Coronary artery (tissue), 2 donors: Measurements from ENCODE around the gene BRD3OS.

Experiments used
- DNase-seq: peaks from one replicate; pipeline ENCODE4 v3.0.0-alpha.2; 2017; ENCODE audit warnings: low spot score
- H3K27ac ChIP-seq, 2 donors: fragments of 200-600 bp; sonication (generic); one replicate each; pipeline ENCODE4 v1.5.1; 2016 to 2019
- H3K4me3 ChIP-seq: fragments of 200-600 bp; sonication (generic); 2 replicates; pipeline ENCODE4 v1.5.1; 2016; ENCODE audit warnings: mild to moderate bottlenecking, moderate library complexity
- TF ChIP-seq, protein P1 (sequence below): fragments of 200-600 bp; sonication (generic); IDR thresholded peaks from one replicate; pipeline ENCODE4 v1.5.1; 2019; ENCODE audit warnings: antibody characterized with exemption

BRD3OS gene

DNA sequence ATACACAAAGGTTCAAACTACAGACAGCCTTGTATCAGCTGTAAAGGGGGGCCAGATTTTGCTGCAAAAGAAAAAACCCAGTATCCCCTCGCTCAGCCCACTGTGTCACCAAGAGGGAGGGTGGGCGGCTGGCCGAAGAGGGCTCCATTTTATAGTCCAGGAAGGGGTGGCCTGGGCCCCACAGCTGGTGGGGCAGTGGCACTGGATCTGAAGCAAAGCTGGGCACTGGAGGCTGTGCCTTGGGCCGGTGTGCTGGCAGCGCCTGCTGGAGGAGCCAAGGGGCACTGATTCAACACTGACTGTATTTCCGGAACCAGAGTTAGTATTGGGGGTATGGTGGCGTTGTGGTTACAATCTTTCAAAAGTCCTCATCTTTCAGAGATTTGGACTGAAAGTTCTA lies 33.4 kb downstream of the BRD3OS start:
- no peak for DNase-seq
- Histone ChIP-seq H3K4me3 (no peak overlapping the region), H3K27ac (no peak overlapping the region)
- TF ChIP-seq, protein P1, sequence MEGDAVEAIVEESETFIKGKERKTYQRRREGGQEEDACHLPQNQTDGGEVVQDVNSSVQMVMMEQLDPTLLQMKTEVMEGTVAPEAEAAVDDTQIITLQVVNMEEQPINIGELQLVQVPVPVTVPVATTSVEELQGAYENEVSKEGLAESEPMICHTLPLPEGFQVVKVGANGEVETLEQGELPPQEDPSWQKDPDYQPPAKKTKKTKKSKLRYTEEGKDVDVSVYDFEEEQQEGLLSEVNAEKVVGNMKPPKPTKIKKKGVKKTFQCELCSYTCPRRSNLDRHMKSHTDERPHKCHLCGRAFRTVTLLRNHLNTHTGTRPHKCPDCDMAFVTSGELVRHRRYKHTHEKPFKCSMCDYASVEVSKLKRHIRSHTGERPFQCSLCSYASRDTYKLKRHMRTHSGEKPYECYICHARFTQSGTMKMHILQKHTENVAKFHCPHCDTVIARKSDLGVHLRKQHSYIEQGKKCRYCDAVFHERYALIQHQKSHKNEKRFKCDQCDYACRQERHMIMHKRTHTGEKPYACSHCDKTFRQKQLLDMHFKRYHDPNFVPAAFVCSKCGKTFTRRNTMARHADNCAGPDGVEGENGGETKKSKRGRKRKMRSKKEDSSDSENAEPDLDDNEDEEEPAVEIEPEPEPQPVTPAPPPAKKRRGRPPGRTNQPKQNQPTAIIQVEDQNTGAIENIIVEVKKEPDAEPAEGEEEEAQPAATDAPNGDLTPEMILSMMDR: no peak

GRCh38 chr9:134059188-134059641 lies 33.9 kb downstream of the BRD3OS start:
- Histone ChIP-seq H3K4me3 (no peak overlapping the region), H3K27ac (no peak overlapping the region)
- TF ChIP-seq, protein P1: no peak
- no peak for DNase-seq

DNA sequence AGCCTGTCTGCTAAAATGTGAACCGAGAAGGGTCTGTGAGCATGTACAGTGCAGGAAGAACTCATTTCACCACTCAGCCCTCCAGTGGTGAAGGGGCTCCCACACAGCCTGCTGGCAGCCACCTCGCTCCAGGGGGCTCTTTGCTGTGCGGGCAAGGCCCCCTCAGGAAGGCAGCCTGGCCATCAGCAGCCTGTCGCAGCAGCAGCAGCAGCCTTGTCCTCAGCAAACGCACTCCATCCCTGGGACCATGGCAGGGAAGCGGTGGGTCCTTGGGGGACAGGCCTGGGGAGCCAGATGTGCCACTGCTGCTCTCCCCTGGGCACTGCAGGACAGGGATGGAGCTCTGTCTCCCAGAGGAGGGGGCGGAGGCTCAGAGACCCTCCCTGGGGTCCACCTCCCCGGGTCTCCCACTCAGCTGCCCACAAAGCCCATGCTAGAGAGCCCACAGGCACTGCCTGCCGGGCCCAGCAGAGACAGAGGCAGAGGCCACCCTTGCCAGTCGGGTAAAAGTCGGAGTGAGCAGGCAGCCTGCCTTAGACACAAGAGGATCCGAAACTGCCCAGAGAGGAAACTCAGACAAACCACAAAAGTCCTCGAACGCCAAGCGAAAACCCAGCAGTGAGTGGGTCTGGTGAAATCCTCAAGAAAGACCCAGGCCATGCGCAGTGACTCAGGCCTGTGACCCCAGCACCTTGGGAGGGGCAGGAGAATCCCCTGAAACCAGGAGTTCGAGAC lies 34.5 kb downstream of the BRD3OS start:
- no peak for DNase-seq
- no peak overlapping the region for H3K4me3 ChIP-seq
- TF ChIP-seq, protein P1: no peak
- H3K27ac ChIP-seq: no peak overlapping the region

DNA sequence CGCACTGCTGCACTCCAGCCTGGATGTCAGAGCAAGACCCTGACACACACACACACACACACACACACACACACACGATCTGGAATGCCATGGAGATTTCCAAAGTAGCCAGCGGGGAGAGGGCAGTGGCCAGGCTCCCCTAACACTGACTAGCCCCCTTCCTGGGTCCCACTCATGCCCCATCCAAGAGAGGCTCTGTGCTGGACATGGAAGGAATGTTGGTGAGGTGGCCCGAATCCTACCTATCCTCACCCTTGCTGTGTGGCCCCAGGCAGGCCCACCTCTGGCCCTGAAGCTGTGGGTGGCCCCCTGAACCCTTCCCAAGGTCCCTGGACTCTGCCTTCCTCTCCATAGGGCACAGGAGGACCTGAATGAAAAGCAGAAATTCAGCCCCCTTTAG lies 35.3 kb downstream of the BRD3OS start:
- TF ChIP-seq, protein P1: no peak
- no peak for DNase-seq
- H3K27ac ChIP-seq: no peak overlapping the region
- H3K4me3 ChIP-seq: no peak overlapping the region

DNA sequence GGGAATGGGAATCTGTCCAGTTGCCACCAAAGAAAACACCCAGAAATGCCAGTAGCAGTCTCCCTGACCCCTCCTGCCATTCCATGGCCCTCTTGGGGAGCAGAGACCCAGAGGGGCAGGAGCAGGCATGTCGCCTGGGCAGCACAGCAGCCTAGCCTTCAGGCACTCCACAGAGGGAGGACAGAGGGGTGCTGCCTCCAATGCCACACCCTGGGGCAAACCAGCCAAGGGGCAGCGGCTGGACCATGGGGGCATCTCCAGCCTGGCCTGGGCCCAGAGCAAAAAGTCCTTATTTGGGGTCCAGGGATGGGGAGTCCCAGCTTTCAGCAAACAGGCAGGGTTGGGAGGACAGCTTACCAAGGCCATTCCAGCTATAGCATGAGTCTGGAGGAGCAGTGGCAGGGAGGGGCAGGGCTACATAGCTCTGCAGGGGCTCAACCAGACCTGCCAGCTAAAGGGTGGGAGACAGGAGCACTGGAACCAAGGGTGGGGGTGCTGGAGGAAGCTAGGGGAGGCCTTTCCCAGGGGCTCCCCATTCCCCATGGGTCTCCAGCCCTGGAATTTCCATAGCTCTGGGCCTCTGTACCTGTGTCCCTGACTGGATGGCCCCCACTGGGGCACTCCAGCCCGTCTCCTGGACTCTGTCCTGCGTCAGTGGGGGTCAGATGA lies 35.9 kb downstream of the BRD3OS start:
- no peak overlapping the region for H3K27ac ChIP-seq
- DNase-seq: no peak
- TF ChIP-seq, protein P1: no peak
- no peak overlapping the region for H3K4me3 ChIP-seq

- TF ChIP-seq, protein P1: no peak
- peak; percentile 64 for DNase-seq
- Histone ChIP-seq H3K27ac (no peak overlapping the region), H3K4me3 (no peak overlapping the region)
These were observed 36.5 kb downstream of the BRD3OS start for GRCh38 chr9:134061688-134062371.
